Activated T-cell treated with anti-CD3 and anti-CD28 coated beads, Interleukin-2, amount 50 U/mL, for 24 hours (primary cell): ENCODE measurements around the gene PTH.

Experiments
- DNase-seq: peaks from one replicate; pipeline ENCODE4 v3.0.0-alpha.2; 2020
- H3K27ac Mint-ChIP-seq: 2 replicates; pipeline ENCODE4 v1.8.0; 2020; ENCODE audit warnings: mild to moderate bottlenecking, mixed read lengths
- H3K27me3 Mint-ChIP-seq: 2 replicates; pipeline ENCODE4 v1.8.0; 2020; ENCODE audit warnings: mixed read lengths
- H3K36me3 Mint-ChIP-seq: 2 replicates; pipeline ENCODE4 v1.8.0; 2020; ENCODE audit warnings: low read depth, mixed read lengths
- H3K4me1 Mint-ChIP-seq: 2 replicates; pipeline ENCODE4 v1.8.0; 2020; ENCODE audit warnings: low read depth, mixed read lengths
- H3K4me3 Mint-ChIP-seq: 2 replicates; pipeline ENCODE4 v1.8.0; 2020; ENCODE audit warnings: mild to moderate bottlenecking, moderate library complexity, mixed read lengths
- H3K9me3 Mint-ChIP-seq: 2 replicates; pipeline ENCODE4 v1.8.0; 2020; ENCODE audit warnings: mixed read lengths

Gene PTH

DNA sequence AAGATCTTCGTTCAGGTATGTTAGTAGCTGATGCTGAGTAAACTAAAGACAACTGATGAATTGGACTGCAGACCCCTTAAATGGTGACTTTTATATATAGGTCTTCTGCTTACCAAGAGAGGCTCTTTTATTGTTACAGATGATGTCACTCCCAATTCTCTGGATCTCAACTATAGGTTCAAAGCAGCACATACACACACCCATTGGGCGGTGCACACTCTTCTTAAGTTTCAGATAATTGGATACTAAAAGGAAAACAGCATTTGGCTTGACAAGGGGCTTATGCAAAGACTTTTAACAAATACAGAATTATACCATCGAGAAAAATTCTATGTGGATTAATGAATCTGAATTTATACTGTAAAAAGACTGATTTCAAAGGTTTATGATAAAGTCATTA is at the start of gene PTH:
Gene PTH, minus strand, starts transcription at position 69 of the 400 bp plus-strand sequence. CDS start 3,142 bp downstream, outside the sequence.
- no peak for DNase-seq
- no peaks in the 10 kb centered on the region for H3K4me1 Mint-ChIP-seq
- no peaks in the 10 kb centered on the region for H3K9me3 Mint-ChIP-seq
- H3K27me3 Mint-ChIP-seq, result peaks cover 21% of the 10 kb centered on the region
- H3K36me3 Mint-ChIP-seq, result no peaks in the 10 kb centered on the region
- H3K27ac Mint-ChIP-seq, result no peak within 1 kb of the TSS
- H3K4me3 Mint-ChIP-seq, result no peak within 1 kb of the TSS

DNA sequence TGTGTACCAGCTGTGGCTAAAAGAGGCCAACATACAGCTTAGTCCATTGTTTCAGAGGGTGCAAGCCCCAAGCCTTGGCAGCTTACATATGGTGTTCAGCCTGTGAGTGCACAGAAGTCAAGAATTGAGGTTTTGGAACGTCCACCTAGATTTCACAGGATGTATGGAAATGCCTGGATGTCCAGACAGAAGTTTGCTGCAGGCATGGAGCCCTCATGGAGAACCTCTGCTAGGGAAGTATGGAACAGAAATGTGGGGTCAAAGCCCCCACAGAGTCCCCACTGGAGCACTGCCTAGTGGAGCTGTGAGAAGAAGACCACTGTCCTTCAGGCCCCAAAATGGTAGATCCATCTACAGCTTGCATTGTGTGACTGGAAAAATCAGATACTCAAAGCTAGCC is 42.2 kb upstream of the PTH start:
- H3K4me3 Mint-ChIP-seq, result no peak overlapping the region
- peaks cover 10% of the 10 kb centered on the region for H3K27me3 Mint-ChIP-seq
- no peaks in the 10 kb centered on the region for H3K4me1 Mint-ChIP-seq
- peaks cover 2% of the 10 kb centered on the region for H3K36me3 Mint-ChIP-seq
- no peak overlapping the region for H3K27ac Mint-ChIP-seq
- DNase-seq, result no peak
- H3K9me3 Mint-ChIP-seq, result peaks cover 19% of the 10 kb centered on the region

DNA sequence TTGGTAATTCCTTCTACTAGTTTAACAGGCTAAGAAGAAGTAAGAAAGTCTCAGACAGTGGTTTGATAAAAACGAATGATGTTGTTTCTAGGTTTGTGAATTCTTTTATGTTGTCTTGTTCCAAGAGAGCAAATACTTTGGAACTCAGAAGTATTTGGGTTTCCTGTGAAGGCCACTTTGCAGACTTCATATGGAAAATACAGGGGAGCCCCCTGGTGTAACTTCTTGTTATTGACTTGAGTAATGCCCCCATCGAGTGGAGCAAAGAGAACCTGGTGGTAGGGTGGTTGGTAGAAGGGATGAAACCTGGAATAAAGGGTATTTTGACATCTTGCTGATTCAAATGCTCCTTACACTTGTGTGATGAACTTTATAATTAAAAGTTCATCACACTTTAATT is 40.0 kb upstream of the PTH start:
- Mint-ChIP-seq H3K4me1 (no peaks in the 10 kb centered on the region), H3K9me3 (peaks cover 21% of the 10 kb centered on the region), H3K27me3 (peaks cover 7% of the 10 kb centered on the region), H3K27ac (no peak overlapping the region), H3K36me3 (peaks cover 2% of the 10 kb centered on the region), H3K4me3 (no peak overlapping the region)
- DNase-seq, result no peak

DNA sequence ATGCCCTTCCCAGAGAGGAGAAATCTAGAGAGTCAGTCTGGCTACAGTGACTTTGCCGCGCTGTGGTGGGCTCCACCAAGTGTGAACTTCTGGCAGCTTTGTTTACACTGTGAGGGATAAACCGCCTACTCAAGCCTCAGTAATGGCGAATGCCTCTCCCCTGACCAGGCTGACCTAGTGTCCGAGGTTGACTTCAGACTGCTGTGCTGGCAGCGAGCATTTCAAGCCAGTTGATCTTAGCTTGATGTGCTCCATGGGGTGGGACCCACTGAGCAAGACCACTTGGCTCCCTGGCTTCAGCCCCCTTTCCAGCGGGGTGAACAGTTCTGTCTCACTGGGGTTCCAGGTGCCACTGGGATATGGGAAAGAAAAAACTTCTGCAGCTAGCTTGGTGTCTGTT is 38.6 kb upstream of the PTH start:
- no peak overlapping the region for H3K27ac Mint-ChIP-seq
- peaks cover 7% of the 10 kb centered on the region for H3K27me3 Mint-ChIP-seq
- H3K9me3 Mint-ChIP-seq, result peaks cover 16% of the 10 kb centered on the region
- H3K36me3 Mint-ChIP-seq, result peaks cover 2% of the 10 kb centered on the region
- DNase-seq, result no peak
- H3K4me1 Mint-ChIP-seq, result no peaks in the 10 kb centered on the region
- H3K4me3 Mint-ChIP-seq, result no peak overlapping the region

DNA sequence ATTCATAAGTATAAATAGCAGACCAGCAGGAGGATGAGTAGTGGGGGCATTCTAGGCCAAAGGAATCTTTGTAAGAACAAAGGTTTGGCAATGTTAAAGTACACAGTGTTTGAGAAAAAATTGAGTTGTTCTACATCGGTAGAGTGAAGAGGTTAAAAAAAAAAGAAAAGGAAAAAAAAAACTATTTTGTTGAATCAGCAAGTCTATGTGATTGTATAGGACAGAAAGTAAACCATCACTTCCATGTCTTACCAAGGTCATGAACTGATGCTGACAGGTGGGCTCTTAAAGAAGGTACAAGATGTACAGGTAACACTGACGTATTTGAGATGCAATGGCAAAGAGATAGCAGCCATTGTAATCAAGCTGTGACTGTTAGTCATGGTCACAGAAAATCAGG is 29.5 kb upstream of the PTH start:
- Mint-ChIP-seq H3K27ac (no peak overlapping the region), H3K4me3 (no peak overlapping the region), H3K27me3 (peaks cover 9% of the 10 kb centered on the region), H3K9me3 (peaks cover 3% of the 10 kb centered on the region), H3K4me1 (no peaks in the 10 kb centered on the region), H3K36me3 (no peaks in the 10 kb centered on the region)
- no peak for DNase-seq

DNA sequence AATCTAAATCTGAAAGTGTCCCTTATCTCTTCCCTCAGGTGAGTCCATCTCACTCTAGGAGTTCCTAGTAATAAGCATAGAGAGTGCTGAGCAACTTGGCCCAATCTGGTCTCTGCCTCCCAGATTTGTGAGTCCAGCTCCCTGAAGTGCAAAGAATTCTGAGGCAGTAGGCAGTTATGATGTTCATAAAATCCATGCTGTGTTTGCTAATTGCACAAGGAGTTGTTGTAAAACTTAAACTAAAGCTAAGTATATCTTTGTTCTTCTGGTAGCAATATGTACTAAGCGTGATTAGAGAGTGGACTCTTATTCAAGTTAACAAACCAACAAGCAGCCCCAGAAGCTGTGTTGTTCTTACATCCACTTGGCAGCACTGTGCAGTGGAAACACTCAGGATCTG is 7.6 kb upstream of the PTH start:
- Mint-ChIP-seq H3K27ac (no peak overlapping the region), H3K4me1 (no peaks in the 10 kb centered on the region), H3K4me3 (no peak overlapping the region), H3K9me3 (no peaks in the 10 kb centered on the region), H3K27me3 (peaks cover 20% of the 10 kb centered on the region), H3K36me3 (no peaks in the 10 kb centered on the region)
- no peak for DNase-seq

DNA sequence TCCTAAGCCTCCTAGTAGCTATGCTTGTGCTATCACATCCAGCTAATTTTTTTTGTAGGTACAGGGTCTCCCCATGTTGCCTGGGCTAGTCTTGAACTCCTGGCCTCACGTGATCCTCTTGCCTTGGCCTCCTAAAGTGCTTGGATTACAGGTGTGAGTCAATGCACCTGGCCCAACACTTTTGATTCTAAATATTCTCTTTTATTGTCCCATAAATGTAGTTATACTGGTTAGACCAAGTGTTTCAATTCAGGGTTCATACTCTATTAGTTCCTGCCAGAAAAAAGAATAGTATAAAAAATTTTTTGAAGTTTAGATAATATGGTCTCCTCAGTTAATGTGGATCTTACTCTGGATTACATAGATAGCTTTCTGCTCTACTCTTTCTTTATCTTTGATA is 6.7 kb upstream of the PTH start:
- Mint-ChIP-seq H3K9me3 (no peaks in the 10 kb centered on the region), H3K27ac (no peak overlapping the region), H3K27me3 (peaks cover 23% of the 10 kb centered on the region), H3K4me1 (no peaks in the 10 kb centered on the region), H3K4me3 (no peak overlapping the region), H3K36me3 (no peaks in the 10 kb centered on the region)
- DNase-seq, result no peak

DNA sequence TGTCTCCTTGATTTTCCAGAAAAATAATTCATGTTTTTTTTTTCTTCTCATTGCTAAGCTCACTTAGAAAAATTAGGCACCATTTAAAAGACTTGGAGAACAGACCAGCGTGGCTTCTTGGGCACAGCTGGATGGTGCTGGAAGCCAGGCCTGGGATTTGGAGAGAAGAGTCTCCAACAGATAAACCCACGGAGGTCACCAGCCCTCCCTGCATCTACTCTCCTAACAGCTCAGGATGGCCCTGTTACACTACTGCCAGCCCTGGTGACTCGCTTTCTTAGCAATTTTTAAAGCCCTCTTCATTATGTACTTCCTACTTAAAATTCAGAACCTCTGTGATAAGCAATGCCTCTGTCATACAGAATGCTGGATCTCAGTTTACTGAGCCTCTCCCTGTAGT is 1.7 kb downstream of the PTH start:
- no peaks in the 10 kb centered on the region for H3K36me3 Mint-ChIP-seq
- no peaks in the 10 kb centered on the region for H3K9me3 Mint-ChIP-seq
- no peak overlapping the region for H3K4me3 Mint-ChIP-seq
- DNase-seq, result no peak
- H3K27me3 Mint-ChIP-seq, result peaks cover 17% of the 10 kb centered on the region
- no peak overlapping the region for H3K27ac Mint-ChIP-seq
- H3K4me1 Mint-ChIP-seq, result no peaks in the 10 kb centered on the region

DNA sequence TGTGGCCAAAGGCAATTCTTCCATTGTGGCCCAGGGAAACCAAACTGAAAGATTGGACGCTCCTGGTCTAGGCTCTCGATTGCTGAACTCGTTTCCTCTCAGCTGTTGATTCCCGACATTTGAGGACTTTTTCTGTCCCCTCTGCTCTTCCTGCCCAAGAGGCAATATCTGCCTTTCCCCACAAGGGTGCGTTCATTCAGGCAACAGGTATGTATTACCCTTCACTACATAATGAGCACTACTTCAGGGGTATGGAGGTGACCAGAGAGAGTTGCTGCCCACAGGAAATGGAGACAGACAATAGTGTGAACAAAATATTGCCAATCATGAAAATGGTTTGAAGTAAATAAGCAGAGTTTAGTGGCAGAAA is 8.2 kb downstream of the PTH start:
- Mint-ChIP-seq H3K27me3 (no peaks in the 10 kb centered on the region), H3K4me1 (peaks cover 6% of the 10 kb centered on the region), H3K27ac (peak overlapping the region; percentile 38), H3K36me3 (no peaks in the 10 kb centered on the region), H3K9me3 (peaks cover 2% of the 10 kb centered on the region), H3K4me3 (peak overlapping the region; percentile 50)
- DNase-seq, result no peak

DNA sequence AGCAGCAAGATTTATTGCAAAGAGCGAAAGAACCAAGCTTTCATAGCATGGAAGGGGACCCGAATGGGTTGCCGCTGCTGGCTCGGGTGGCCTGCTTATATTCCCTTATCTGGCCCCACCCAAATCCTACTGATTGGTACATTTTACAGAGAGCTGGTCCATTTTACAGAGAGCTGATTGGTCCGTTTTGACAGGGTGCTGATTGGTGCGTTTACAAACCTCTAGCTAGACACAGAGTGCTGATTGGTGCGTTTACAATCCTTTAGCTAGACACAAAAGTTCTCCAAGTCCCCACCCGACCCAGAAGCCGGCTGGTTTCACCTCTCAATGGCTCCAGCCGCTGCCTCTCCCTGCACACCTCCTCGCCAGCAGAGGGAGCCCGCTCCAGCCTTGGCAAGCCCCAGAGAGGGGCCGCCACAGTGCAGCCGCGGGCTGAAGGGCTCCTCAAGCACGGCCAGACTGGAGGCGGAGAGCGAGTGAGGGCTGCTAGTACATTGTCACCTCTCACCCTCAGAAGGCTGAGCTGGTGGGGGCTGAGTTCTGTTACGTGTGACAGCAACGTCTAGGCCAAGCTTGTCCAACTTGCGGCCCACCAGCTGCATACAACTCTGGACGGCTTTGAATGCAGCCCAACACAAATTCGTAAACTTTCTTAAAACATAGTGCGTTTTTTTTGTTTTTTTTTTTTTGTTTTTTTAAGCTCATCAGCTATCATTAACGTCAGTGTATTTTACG is 8.7 kb downstream of the PTH start:
- H3K4me1 Mint-ChIP-seq, result peaks cover 6% of the 10 kb centered on the region
- peaks cover 2% of the 10 kb centered on the region for H3K9me3 Mint-ChIP-seq
- no peaks in the 10 kb centered on the region for H3K36me3 Mint-ChIP-seq
- H3K27ac Mint-ChIP-seq, result peak overlapping the region; percentile 22
- no peaks in the 10 kb centered on the region for H3K27me3 Mint-ChIP-seq
- peak overlapping the region; percentile 50 for H3K4me3 Mint-ChIP-seq
- DNase-seq, result peak; percentile 75

DNA sequence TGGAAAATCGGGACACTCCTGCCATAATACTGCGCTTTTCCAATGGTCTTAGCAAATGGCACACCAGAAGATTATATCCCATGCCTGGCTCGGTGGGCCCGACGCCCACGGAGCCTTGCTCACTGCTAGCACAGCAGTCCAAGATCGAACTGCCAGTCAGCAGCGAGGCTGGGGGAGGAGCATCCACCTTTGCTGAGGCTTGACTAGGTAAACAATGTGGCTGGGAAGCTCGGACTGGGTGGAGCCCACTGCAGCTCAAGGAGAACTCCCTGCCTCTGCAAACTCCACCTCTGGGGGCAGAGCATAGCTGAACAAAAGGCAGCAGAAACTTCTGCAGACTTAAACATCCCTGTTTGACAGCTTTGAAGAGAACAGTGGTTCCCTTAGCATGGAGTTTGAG is 15.6 kb downstream of the PTH start:
- no peaks in the 10 kb centered on the region for H3K36me3 Mint-ChIP-seq
- H3K4me1 Mint-ChIP-seq, result no peaks in the 10 kb centered on the region
- DNase-seq, result no peak
- H3K9me3 Mint-ChIP-seq, result peaks cover 2% of the 10 kb centered on the region
- no peak overlapping the region for H3K4me3 Mint-ChIP-seq
- no peak overlapping the region for H3K27ac Mint-ChIP-seq
- H3K27me3 Mint-ChIP-seq, result peaks cover 23% of the 10 kb centered on the region

DNA sequence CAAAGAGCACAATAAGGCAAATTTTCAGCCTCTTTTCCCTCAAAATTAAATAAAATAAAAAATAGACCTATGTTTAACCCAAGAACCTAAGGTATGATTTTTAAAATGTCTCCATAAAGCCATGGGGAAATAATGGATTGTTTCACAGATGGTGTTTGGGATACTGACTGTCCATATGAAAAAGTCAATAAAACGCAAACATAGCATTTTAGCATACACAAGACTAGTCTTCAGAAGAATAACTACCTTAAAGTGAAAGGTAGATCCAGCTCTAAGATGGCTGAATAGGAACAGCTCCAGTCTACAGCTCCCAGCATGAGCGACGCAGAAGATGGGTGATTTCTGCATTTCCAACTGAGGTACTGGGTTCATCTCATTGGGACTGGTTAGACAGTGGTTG is 16.1 kb downstream of the PTH start:
- Mint-ChIP-seq H3K9me3 (peaks cover 2% of the 10 kb centered on the region), H3K27me3 (peaks cover 23% of the 10 kb centered on the region), H3K27ac (no peak overlapping the region), H3K36me3 (no peaks in the 10 kb centered on the region), H3K4me1 (no peaks in the 10 kb centered on the region), H3K4me3 (no peak overlapping the region)
- no peak for DNase-seq

DNA sequence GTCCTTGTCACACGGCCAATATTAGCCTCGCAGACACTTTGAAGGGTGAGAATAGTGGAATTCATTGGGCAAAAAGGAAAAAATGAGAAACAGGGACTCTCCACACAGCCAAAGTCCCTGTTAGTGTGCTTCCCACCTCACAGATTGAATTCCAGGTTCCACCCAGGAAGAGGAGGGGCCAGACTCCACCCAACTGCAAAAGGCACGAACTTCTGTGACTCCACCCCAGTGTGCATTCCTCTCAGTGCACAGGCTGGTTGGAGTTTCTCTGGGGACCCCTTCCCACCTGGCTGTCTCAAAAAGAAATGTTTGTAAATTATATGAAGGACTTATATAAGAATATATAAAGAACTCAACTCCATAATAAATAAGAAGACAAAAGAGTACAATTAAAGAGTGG is 20.7 kb downstream of the PTH start:
- Mint-ChIP-seq H3K27ac (no peak overlapping the region), H3K36me3 (no peaks in the 10 kb centered on the region), H3K4me1 (no peaks in the 10 kb centered on the region), H3K4me3 (no peak overlapping the region), H3K9me3 (no peaks in the 10 kb centered on the region), H3K27me3 (peaks cover 24% of the 10 kb centered on the region)
- DNase-seq, result no peak

DNA sequence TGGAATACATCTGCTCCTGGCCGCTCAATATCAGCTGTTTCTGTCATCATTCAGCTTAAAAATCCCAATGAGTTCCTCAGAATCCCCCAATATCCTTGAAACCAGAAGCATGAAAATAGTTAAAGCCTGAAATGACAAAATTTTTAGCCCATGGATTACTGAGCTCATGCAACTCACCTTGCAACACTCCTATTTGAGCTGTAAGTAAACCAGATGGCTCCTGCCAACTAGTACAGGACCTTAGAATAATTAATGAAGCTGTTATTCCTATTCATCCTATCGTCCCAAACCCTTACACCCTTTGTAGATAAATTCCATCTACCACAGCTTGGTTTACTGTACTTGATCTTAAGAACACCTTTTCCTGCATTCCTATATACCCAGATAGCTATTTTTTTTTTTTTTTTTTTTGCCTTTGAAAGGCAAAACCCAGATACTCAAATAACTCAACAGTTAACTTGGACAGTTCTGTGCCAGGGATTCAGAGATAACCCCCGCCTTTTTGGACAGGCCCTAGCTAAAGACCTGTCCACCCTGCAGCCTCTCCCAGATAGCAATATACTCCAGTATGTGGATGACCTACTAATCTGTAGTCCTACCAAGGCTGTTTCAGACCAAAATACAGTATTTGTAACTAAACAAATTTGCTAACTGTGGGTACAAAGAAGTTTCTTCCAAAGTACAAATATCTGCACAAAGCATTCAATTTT is 22.6 kb downstream of the PTH start:
- H3K4me1 Mint-ChIP-seq, result no peaks in the 10 kb centered on the region
- H3K27ac Mint-ChIP-seq, result no peak overlapping the region
- no peaks in the 10 kb centered on the region for H3K9me3 Mint-ChIP-seq
- no peak for DNase-seq
- peaks cover 18% of the 10 kb centered on the region for H3K27me3 Mint-ChIP-seq
- no peak overlapping the region for H3K4me3 Mint-ChIP-seq
- no peaks in the 10 kb centered on the region for H3K36me3 Mint-ChIP-seq

DNA sequence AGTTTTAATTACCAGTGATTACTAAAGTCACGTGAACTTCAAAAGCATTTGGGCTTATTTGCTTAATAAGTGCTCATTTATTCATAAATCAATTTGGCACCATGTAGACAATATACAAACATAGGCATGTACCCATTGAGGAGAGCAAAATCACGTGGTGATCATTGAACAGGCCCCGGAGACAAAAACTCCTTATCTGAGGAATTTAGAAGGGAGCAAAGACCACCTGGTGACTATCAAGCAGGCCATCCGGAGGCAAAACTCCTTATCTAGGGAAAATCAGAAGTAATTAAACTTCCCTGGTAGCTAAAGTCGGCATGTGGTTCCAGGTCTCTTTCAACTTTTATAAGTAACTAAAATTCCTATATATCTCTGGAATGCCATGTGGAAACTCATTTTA is 27.0 kb downstream of the PTH start:
- no peak overlapping the region for H3K27ac Mint-ChIP-seq
- no peaks in the 10 kb centered on the region for H3K36me3 Mint-ChIP-seq
- no peak for DNase-seq
- no peak overlapping the region for H3K4me3 Mint-ChIP-seq
- H3K27me3 Mint-ChIP-seq, result peaks cover 11% of the 10 kb centered on the region
- peaks cover 10% of the 10 kb centered on the region for H3K4me1 Mint-ChIP-seq
- H3K9me3 Mint-ChIP-seq, result no peaks in the 10 kb centered on the region
